MM.1S (cell line): ENCODE data around the gene MAPK7.

Experiments
- EZH2 ChIP-seq: fragments of 300-600 bp; sonication (generic); optimal IDR thresholded peaks from 2 replicates; pipeline ENCODE3; 2017; ENCODE audit warnings: low read depth, mild to moderate bottlenecking, antibody characterized with exemption, low read length, mixed read lengths
- TF ChIP-seq, protein P1 (sequence below): fragments of 300-600 bp; sonication (generic); IDR thresholded peaks from 2 replicates; pipeline ENCODE4 v1.5.1; 2016; ENCODE audit warnings: antibody characterized with exemption, low read length, mixed read lengths

DNA sequence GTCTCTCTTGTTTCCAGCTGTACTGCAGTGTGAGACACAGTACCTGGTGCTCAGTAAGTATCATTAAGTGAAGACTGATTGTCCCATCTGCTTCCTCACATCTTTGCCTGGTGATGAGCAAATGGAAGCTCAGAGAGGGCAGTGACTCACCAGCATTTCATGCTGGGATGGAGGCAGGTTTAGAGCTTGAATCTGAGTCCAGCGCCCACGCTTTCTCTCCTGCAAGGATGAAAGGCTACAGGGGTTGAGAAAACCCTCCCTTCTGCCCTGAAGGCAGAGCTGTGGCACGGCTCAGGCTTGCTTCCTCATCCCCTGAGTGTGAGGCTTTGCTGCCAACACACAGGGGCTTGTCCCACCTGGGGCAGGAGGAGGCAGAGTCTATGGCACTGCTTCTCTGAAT is 31.2 kb downstream of the MAPK7 start:
- TF ChIP-seq EZH2 = no peak
- TF ChIP-seq, protein P1, sequence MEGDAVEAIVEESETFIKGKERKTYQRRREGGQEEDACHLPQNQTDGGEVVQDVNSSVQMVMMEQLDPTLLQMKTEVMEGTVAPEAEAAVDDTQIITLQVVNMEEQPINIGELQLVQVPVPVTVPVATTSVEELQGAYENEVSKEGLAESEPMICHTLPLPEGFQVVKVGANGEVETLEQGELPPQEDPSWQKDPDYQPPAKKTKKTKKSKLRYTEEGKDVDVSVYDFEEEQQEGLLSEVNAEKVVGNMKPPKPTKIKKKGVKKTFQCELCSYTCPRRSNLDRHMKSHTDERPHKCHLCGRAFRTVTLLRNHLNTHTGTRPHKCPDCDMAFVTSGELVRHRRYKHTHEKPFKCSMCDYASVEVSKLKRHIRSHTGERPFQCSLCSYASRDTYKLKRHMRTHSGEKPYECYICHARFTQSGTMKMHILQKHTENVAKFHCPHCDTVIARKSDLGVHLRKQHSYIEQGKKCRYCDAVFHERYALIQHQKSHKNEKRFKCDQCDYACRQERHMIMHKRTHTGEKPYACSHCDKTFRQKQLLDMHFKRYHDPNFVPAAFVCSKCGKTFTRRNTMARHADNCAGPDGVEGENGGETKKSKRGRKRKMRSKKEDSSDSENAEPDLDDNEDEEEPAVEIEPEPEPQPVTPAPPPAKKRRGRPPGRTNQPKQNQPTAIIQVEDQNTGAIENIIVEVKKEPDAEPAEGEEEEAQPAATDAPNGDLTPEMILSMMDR = no peak
